Endodermal cell (in vitro differentiated cells): ENCODE data around the gene DIPK1A. TPM values are rescaled to one million over a fixed set of nuclear protein-coding genes. Genes with fewer than 3 reads are reported as not detected.

Experiments used
- DNase-seq: peaks from one replicate; pipeline ENCODE4 v3.0.0-alpha.2; 2017
- H3K27ac ChIP-seq: 2 replicates; pipeline ENCODE4 v1.5.1; 2013; ENCODE audit warnings: mild to moderate bottlenecking, low read depth, low read length, moderate library complexity
- H3K27me3 ChIP-seq: 2 replicates; pipeline ENCODE4 v1.6.1; 2013; ENCODE audit warnings: mild to moderate bottlenecking, low read length, moderate library complexity; ENCODE audit not compliant: insufficient read depth, control insufficient read depth, poor library complexity, severe bottlenecking
- H3K36me3 ChIP-seq: 2 replicates; pipeline ENCODE4 v1.7.0; 2013; ENCODE audit warnings: mild to moderate bottlenecking, low read length, moderate library complexity; ENCODE audit not compliant: control insufficient read depth, insufficient read depth
- H3K4me1 ChIP-seq: one replicate; pipeline ENCODE4 v1.7.0; 2013; ENCODE audit warnings: low read length; ENCODE audit not compliant: control insufficient read depth, insufficient read depth
- H3K4me3 ChIP-seq: 2 replicates; pipeline ENCODE4 v1.5.1; 2013; ENCODE audit warnings: mild to moderate bottlenecking, low read length, moderate library complexity
- H3K9ac ChIP-seq: 2 replicates; pipeline ENCODE4 v1.6.1; 2013; ENCODE audit warnings: mild to moderate bottlenecking, low read length, moderate library complexity; ENCODE audit not compliant: poor library complexity, severe bottlenecking; ENCODE audit errors: extremely low read depth
- H3K9me3 ChIP-seq: 2 replicates; pipeline ENCODE4 v1.6.1; 2013; ENCODE audit warnings: mild to moderate bottlenecking, low read length, moderate library complexity; ENCODE audit not compliant: control insufficient read depth
- H3K27ac Mint-ChIP-seq: 2 replicates; pipeline ENCODE4 v1.8.0; 2020; ENCODE audit warnings: mixed read lengths
- H3K27me3 Mint-ChIP-seq: 2 replicates; pipeline ENCODE4 v1.8.0; 2021; ENCODE audit warnings: mild to moderate bottlenecking, mixed read lengths; ENCODE audit not compliant: insufficient read depth
- H3K36me3 Mint-ChIP-seq: 2 replicates; pipeline ENCODE4 v1.8.0; 2020; ENCODE audit warnings: low read depth, mixed read lengths
- H3K4me1 Mint-ChIP-seq: 2 replicates; pipeline ENCODE4 v1.8.0; 2020; ENCODE audit warnings: mixed read lengths
- H3K4me3 Mint-ChIP-seq: 2 replicates; pipeline ENCODE4 v1.8.0; 2020; ENCODE audit warnings: mild to moderate bottlenecking, moderate library complexity, mixed read lengths
- H3K9me3 Mint-ChIP-seq: 2 replicates; pipeline ENCODE4 v1.8.0; 2020; ENCODE audit warnings: mild to moderate bottlenecking, mixed read lengths
- CTCF ChIP-seq: fragments of 200-600 bp; sonication (generic); conservative IDR thresholded peaks from 2 replicates; pipeline ENCODE4 v1.5.0; 2021; ENCODE audit warnings: antibody characterized with exemption, mild to moderate bottlenecking
- whole genome bisulfite sequencing, 2 experiments: methylation state at CpG; one replicate each; pipeline versions ENCODE4 v1.1.5 to v1.1.7; 2013; ENCODE audit warnings: missing lambda C conversion rate in 2 of 2, mixed read lengths in 1 of 2; ENCODE audit not compliant: insufficient coverage in 1 of 2, insufficient read length in 1 of 2; 5-methylcytosine and 5-hydroxymethylcytosine counted together
- total RNA-seq, 2 donors: library from RNA; stranded (reverse); fragmentation: NEBNext Ultra II Directional in 1 of 2; extraction: Animal tissue kit (Norgen Biotek cat#: 25700) in 1 of 2; gene quantifications; 2 replicates in 1 of 2; 3 replicates in 1 of 2; pipeline ENCODE4 v1.2.1, GENCODE V29; 2021

The DIPK1A gene
- total RNA-seq, 2 donors from 2014 or later: 4.0 to 6.6 TPM

- Histone ChIP-seq H3K27ac (no peak overlapping the region), H3K4me1 (no peaks in the 10 kb centered on the region), H3K4me3 (no peak overlapping the region), H3K9ac (no peak overlapping the region), H3K27me3 (no peaks in the 10 kb centered on the region), H3K36me3 (no peaks in the 10 kb centered on the region), H3K9me3 (no peaks in the 10 kb centered on the region)
- Mint-ChIP-seq H3K27ac (no peak overlapping the region), H3K36me3 (no peaks in the 10 kb centered on the region), H3K4me3 (no peak overlapping the region), H3K9me3 (no peaks in the 10 kb centered on the region), H3K27me3 (peaks cover 8% of the 10 kb centered on the region), H3K4me1 (peaks cover 14% of the 10 kb centered on the region)
- TF ChIP-seq CTCF: no peak
- no peak for DNase-seq
Observed at GRCh38 chr1:92964316-92964715, 3.1 kb upstream of the DIPK1A start.

DNA sequence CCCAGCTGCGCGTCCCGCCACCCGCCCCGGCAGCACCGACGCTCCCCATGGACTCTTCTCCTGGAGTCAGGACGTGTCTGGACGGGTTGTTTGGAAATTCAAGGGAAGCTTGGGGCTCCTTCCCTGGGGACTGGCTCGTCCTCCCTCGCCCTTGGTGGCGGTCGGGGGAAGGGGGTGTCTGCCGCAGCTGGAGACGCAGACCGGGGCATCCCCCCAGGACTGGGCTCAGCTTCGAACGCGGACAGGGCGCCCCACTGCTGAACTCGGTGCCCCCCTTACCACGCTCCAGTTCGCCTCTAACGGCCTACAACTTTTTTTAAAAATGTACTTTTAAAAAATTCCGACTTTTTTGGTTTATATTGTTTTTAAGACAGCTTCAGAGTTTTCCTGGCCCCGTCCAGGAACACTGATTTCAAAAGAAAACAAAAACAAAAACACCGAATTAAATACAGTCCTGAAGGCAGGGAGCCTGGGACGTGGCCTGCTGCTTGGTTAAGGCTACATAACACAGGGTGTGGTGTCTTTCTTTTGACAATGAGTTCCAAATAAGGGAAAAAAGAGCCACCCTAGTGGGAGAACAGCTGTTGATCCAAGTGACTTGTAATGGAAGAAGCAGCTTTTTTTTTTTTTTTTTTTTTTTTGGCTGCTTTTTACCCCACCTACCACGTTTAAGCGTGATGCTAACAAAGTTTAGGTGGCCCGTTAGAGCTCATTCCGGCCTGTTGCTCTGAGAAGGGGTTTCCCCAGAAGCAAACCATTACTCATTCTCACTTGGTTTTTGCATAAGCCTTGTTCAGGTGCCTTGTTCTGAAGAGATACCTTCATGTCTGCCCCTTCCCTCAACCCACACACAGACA is 862 bp upstream of the DIPK1A start:
- Mint-ChIP-seq H3K4me3 (no peak overlapping the region), H3K9me3 (no peaks in the 10 kb centered on the region), H3K27ac (no peak overlapping the region)

GRCh38 chr1:92960395-92961130 is 699 bp downstream of the DIPK1A start:
- no peaks in the 10 kb centered on the region for H3K9me3 Mint-ChIP-seq
- peak overlapping the region; percentile 91 for H3K4me3 ChIP-seq
- no peak overlapping the region for H3K4me3 Mint-ChIP-seq
- peak overlapping the region; percentile 75 for H3K9ac ChIP-seq
- peak; percentile 71 for TF ChIP-seq CTCF
- H3K27me3 ChIP-seq: no peaks in the 10 kb centered on the region
- H3K36me3 ChIP-seq: no peaks in the 10 kb centered on the region
- H3K27me3 Mint-ChIP-seq: peaks cover 8% of the 10 kb centered on the region
- no peak overlapping the region for H3K27ac ChIP-seq
- peak overlapping the region; percentile 76 for H3K27ac Mint-ChIP-seq
- no peaks in the 10 kb centered on the region for H3K36me3 Mint-ChIP-seq
- DNase-seq: peak; percentile 80
- no peaks in the 10 kb centered on the region for H3K4me1 ChIP-seq
- H3K9me3 ChIP-seq: no peaks in the 10 kb centered on the region
- peaks cover 7% of the 10 kb centered on the region for H3K4me1 Mint-ChIP-seq
- WGBS, 2 experiments: 4 to 9% methylated on average over 19 to 44 of the region's 44 CpGs

More for the DNA sequence above, 862 bp upstream of the DIPK1A start:
- Histone ChIP-seq H3K4me1 (no peaks in the 10 kb centered on the region), H3K9me3 (no peaks in the 10 kb centered on the region), H3K27ac (no peak overlapping the region), H3K9ac (peak overlapping the region; percentile 73), H3K4me3 (peak overlapping the region; percentile 83), H3K36me3 (no peaks in the 10 kb centered on the region), H3K27me3 (no peaks in the 10 kb centered on the region)
- H3K4me1 Mint-ChIP-seq: peaks cover 7% of the 10 kb centered on the region
- no peaks in the 10 kb centered on the region for H3K36me3 Mint-ChIP-seq
- peak; percentile 68 for DNase-seq
- H3K27me3 Mint-ChIP-seq: peaks cover 8% of the 10 kb centered on the region
- WGBS, 2 experiments: 3 to 12% methylated on average over 6 to 32 of the region's 32 CpGs
- no peak for TF ChIP-seq CTCF
